Hematopoietic multipotent progenitor cell treated with erythropoietin and hydrocortisone succinate and interleukin-3 and kit ligand, for 8 days (in vitro differentiated cells): ENCODE results near the gene PDIA6.

Source experiments
- DNase-seq: peaks from one replicate; pipeline ENCODE4 v3.0.0-alpha.2; 2015

The PDIA6 gene, protein sequence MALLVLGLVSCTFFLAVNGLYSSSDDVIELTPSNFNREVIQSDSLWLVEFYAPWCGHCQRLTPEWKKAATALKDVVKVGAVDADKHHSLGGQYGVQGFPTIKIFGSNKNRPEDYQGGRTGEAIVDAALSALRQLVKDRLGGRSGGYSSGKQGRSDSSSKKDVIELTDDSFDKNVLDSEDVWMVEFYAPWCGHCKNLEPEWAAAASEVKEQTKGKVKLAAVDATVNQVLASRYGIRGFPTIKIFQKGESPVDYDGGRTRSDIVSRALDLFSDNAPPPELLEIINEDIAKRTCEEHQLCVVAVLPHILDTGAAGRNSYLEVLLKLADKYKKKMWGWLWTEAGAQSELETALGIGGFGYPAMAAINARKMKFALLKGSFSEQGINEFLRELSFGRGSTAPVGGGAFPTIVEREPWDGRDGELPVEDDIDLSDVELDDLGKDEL

DNA sequence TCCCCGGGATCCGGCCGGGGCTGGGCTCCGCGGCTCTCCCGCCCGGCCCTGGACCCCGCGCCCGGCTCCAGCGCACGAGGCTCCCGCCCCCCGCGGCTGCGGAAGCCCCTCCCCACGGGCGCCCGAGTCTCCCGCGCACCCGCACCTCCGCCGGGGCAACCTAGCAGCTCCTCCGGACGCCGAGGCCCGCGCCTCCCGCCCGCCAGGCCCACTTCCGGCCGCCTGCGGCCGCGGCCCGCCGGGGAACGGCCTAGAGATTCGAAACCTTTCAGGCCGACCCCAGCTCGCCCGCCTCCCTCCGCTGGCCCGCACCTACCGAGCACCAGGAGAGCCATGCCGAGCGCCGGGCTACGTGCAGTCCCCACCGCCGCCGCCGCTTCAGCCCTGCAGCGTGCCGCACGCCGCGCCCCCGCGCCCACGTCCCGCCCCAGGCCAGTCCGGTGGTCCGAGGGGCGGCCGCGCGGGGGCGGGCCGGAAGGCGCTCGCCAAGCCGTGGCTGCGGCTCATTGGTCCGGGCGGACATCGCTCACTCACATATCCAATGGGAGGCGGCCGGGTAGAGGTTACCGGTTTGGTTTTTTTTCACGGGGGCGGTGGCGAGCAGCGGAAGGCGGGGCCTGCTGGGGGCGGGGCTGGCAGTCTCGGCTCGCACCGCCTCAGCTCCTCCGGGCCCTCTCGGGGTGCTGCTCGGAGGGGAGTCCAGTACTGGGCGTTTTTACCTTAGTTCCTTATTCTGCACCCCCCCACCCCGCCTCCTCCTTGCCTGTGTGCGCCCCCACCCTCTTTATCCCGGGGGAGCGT is at the start of gene PDIA6:
Gene PDIA6, minus strand, starts transcription at position 424 of the 801 bp plus-strand sequence. Its CDS starts 89 bp downstream, at position 335.
- DNase-seq: peak; percentile 95

DNA sequence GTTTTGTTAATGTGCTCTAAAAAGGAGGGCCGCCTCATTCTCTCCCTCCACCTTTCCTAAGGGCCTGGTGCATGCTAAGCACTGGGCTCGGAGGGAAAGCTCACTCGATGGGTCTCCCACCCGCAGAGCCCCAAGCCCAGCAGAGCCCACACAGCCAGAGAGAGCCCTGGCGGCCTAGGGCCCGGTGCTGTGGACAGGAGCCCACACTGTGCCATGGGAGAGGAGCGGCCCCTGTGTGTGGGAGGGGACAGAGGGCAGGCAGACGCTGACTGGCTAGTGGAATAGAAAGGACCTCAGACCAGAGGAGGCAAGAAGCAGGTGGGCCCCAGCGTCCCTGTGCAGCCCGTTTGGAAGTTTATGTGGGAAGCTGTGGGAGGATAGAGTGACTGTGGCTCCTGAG is 49.7 kb upstream of the PDIA6 start:
- no peak for DNase-seq

DNA sequence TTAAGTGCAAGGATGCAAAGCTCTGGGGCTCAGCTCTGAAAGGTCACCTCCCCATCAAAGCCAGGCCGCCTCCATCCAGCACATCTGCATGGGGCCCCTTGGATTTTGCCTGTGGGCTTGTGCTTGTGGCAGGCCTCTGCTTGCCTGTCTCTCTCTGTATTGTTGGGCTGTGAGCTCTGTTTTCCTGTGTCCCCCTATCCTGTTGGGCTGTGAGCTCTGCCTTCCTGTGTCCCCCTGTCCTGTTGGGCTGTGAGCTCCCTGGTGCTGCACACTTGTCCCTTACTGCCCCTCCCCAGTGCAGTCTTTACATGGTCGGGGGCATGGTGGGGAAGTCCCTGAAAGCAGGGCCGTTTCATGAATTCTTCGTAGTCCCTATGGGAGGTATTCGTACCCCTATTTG is 49.2 kb upstream of the PDIA6 start:
- no peak for DNase-seq

DNA sequence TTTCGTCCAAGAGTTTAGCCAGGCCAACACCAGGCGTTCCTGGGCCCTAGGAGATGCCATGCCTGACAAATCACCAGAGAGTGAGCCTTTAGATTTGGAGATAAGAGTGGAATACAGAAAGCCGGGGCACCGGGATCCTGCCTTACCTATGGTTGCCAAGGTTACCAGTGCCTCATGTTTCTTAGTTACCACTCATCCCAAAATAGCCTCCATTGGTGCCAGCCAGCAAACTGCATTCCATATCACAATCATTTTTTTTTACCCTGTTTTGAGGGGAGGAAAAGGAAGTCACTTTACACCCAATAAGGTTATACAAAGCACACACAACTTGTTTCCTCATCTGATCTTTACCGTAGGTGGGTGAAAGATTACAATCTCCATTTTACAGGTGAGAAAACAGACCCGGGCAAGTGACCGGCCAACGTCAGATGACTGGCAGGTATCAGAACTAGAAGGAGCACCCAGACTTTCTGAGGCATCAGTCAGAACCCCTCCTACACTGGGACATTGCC is 48.3 kb upstream of the PDIA6 start:
- DNase-seq: no peak

DNA sequence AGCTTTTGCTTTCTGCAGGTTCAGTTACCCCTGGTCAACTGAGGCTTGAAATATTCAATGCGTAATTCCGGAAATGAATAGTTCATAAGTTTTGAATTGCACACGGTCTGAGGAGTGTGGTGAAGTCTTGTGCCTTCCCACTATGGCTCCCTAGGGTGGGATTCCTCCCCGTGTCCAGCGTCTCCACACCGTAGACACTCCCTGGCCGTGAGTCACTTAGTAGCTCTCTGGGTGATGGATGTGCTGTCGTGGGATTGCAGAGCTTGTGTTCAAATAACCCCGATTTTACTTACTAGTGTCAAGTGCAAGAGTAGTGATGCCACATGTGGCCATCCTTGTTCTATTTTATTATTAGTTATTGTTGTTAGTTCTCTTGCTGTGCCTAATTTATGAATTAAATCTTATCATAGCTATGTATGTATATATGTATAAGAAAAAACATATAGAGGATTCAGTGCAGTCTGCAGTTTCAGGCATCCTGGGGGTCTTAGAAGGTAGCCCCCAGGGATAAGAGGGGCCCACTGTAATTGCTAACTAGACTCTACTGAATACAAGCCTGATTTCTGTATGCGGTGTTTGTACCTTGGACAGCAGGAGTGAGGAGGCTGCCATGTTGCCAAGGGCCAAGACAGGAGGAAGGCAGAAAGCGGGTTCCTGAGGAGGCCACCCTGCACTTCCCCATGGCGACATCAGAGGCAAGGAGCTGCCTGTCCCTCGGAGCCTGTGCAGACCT is 47.7 kb upstream of the PDIA6 start:
- DNase-seq: no peak

DNA sequence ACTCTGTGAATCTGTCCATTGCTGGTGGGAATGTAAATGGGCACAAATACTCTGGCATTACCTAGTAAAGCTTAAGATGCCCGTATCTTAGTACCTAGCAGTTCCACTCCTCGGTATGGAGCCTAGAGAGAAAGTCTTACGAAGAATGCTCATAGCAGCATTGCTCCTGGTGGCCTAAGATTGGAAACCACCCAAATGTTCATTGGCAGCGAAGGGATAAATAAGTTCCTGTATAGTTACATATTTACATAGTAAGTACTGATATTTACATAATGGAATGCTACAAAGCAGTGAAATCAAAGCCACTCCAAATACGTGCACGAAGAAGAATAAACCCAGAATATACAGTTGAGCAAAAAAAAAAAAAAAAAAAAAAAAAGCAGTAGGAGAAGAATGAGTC is 46.7 kb upstream of the PDIA6 start:
- no peak for DNase-seq

DNA sequence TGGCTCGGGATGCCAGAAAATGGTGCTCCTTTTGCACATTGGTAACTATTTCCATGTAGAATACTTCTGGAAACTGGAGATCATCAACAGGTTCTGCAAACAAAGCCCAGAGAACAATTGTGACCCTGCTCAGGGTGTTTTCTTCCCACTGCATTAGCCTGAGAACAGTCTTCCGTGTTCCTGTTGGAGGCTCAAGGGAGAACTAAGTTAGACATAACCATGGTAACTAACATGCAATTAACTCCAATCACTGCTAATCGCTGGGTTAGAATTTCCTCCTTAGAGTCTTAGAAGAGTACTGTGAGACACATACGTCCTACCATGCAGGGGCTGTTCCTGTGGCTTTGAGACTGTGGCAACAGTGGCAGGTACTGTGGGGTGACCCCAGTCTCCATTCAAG is 36.0 kb upstream of the PDIA6 start:
- DNase-seq: no peak

DNA sequence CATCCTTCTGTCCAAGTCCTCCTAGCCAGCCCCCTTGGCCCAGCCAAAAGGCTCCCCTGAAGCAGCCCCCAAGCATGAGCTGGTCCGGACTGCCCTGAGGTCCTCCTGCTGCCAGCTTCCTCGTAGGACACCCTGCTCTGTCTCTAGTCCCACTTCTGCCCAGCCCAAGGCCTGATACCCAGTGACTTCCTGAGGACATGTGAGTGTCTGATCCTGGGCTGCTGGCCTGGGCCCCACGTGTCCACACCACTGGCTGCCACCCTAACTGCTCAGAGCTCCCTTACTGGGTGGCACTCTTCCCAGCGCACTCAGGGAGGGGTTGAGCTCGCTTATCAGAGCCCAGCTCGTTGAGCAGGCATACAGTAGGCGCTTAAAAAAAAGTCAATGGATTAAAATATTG is 34.4 kb upstream of the PDIA6 start:
- no peak for DNase-seq

DNA sequence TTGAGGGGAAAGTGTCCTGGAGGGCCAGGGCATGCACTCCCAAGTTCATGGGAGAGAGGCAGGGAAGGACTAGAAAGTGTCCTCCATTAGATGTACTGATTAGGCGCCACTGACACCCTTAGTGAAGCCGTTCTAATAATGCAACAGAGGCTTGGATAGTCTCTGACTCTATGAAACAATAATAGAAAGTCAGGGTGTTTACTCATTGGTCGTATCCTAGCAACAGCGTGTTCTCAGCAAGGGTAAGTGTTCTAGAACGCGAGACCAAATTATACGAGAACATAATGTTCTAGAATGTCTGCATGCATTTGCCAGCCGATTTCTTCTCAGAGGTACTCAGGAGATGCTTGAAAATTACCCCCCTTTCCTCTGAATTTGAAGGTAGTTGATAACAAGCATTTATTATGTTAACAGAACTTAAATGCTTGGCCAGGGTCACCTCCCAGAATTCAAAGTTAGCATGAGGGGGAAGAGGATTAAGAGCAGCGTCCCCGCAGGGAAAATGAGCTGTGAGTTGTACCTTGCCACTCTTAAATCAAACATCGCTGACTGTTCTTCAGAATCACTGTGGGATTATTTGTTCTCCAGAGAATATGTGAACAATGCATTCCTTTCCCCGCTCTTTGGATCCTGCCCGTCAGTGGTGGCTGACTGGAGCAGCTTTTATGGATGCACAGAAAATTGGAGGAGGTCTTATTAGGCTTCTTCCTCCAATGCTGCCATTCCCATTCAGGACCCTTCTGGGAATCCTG is 33.7 kb upstream of the PDIA6 start:
- DNase-seq: no peak

DNA sequence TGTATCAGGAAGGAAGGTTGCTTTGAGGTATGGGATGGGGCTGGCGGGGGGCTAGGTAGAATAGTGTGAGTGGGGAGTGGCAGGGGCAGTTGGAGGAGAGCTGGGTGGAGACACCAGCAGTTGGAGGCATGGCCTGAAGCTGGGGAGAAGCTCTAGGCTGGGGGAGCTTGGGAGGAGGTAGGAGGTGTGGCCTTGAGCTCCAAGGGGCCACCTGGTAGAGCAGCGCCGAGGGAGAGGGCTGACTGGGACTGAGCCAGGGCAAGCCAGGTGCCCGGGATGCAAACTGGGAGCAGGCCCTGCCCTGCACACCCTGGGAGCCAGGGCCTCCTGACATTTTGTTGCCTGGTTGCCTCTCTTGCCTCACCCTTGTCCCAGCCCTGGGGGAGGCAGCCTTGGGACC is 33.1 kb upstream of the PDIA6 start:
- DNase-seq: no peak

DNA sequence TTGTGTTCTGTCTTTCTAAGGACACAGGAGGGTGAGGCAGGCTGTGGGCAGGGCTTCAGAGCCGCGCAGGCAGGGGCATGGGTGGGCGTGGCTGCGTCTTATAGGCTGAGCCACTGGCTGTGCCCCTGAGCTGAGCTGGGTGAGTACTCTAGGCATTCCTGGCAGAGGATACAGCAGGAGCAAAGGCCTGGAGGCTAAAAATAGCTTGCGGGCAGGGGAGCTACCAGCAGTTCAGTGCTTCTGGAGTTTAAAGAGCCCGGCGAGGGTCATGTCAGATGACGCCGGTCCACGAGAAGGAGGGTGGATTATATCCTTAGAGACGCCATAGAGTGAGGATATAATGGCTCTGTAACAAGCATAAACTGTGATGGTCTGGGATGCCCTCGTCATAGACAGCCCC is 31.5 kb upstream of the PDIA6 start:
- DNase-seq: peak; percentile 8

DNA sequence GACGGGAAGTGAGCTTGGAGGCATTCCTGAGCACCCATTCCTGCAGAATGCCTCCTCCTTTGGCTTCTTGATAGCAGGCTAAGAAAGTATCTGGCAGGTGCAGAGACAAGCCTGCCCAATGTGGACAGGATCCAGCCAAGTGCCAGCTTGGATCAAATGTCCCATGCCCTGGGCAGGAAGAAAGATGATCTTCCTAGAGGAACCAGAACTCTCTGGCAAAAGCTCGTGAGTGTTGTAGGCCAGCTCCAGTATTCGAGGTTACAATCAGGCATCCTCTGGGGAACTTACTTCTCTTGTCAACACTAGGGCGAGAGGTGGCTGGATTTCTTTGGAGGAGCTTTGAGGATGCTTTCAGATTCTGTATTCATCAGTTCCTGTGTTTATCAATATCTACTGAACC is 29.9 kb upstream of the PDIA6 start:
- DNase-seq: no peak

DNA sequence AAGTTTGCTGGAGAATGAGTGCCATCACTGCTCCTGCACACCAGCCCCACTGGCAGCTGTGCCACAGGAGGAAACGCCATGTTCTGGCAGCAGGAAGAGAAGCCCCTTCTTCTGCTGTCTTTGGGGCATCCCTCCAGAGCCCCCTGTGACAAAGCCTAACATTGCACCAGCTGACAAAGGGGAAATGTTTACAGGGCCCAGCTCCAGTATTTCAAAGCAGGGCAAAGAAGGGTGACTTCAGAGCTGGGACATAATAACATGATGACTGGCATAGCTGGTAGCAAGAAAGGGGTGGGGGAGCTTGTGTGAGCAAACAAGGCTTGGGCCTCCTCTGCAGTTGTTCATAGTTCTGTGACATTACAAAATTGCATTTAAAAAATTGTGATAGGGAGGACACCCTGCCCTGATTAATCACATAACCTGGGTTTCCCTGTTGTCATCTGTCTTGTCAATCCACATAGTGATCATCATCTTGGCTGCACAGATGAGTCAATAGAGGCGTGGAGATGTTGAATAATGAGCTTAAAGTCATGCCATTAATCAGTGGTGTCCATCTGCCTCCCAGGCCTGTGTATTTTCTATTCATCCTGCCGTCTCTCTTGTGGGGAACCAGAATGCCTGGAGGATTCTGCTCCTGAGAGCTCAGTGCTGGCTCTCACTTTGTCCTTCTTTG is 29.1 kb upstream of the PDIA6 start:
- DNase-seq: no peak

DNA sequence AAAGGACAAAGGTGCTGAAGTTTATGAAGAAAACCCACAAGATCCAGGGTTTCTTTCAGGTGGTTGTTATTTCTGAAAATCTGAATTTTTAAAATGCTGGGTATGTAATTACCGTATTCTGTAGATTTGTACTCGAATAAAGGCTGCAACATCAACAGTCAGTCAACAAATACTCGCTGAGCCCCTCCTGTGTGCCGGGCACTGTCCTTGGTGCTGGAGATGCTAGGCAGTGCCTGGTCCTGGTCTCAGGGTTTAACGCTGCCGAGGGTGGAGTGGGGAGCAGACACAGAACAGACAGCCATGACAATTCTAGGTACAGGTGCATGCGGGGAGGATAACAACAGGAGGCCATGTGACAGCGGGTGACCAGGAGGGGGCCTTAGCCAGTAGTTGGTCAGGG is 27.2 kb upstream of the PDIA6 start:
- DNase-seq: no peak

DNA sequence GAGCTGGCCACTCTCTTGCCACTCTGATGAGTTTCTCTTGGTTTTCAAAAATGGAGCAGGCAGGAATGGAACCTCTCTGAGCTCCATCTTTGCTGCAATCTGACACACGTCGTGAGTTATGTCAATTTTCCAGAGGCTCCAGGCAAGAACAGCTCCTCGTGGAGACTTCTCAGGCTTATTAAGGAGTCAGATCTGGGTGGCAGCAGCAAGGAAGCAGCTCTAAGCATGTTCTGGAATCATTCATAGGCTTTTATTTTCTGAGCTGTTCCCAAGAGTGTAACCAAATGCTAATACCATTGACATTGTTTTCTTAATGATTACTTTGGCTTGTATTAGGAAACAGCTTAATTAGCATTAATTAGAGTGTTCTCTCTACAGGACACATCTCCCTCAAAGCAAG is 26.1 kb upstream of the PDIA6 start:
- DNase-seq: no peak

DNA sequence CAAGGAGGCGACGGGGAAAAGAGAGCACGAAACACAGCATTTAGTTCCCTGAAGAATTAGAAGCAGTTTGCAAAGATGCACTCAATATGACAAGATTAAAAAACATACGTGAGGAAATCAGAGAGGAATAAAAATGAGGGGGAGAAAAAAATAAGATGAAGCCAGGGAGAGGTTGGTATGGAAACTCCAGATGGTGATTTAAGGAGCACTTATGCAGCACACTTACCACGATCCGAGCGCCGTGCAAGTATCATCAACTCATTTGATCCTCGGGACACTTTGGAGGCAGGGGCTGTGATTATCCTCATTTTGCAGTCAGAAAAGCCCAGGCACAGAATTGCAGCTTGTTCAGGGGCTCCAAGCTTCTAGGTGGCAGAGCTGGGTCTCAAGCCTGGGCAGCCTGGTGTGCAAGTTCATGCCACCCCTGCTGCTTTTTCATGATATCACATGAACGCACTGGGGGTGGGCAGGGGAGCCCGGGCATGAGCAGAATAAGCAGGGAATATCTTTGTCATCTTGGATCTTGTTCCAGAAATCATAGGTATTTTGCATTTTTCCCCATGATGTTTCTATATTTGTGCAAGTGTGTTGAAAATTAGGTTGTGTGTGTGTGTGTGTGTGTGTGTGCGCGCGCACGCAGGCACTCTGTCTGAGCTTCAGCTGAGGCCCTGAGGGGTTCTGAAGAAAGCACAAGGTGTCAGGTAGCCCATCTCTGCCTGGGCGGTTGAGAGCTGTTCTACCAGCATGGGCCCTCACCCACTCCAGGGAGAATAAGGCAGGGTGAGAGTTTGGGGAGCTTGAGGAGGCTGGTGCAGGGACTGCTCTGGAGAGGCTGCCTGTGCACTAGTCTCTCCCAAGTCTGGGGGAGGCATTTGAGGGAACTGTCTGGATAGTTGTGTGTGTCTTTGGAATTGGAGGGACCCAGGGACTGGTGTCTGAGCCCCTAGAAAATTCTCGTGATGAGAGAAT is 25.0 kb upstream of the PDIA6 start:
- DNase-seq: no peak

DNA sequence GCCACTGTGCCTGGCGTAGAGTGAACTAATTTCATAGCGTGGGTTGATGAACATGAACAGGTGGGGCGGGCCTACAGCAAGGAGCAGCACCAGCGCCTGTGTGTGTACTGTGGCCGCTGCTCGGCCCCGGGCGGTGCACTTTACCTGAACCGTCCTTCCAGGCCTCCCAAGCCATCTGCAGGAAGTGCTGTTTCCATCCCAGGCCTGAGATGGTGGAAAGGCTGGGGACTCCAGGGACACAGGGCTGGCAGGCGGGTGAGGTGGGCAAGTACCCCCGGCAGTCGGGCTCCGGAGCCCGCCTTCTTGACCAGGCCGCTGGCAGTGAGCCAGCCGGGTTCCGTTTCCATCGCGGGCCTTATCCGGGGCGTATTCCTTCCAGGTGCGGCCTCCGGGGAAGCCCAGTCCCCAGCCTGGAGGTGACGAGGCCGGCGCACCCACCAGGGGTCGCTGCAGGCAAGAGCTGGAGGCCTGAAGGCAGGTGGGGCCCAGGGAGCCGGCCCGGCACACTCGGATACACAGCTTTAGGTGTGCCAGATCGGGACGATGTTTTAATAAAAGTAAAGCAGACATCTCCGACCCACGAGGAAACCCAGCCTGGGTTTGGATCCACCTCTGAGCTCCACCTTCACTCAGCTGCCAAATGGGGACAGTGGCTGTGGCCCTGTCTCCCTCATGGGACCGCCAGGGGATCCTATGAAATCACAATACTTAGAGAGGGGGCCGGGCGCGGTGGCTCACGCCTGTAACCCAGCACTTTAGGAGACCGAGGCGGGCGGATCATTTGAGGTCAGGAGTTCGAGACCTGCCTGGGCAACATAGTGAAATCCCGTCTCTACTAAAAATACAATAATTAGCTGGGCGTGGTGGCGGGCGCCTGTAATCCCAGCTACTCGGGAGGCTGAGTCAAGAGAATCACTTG is 22.7 kb upstream of the PDIA6 start:
- peak; percentile 46 for DNase-seq

DNA sequence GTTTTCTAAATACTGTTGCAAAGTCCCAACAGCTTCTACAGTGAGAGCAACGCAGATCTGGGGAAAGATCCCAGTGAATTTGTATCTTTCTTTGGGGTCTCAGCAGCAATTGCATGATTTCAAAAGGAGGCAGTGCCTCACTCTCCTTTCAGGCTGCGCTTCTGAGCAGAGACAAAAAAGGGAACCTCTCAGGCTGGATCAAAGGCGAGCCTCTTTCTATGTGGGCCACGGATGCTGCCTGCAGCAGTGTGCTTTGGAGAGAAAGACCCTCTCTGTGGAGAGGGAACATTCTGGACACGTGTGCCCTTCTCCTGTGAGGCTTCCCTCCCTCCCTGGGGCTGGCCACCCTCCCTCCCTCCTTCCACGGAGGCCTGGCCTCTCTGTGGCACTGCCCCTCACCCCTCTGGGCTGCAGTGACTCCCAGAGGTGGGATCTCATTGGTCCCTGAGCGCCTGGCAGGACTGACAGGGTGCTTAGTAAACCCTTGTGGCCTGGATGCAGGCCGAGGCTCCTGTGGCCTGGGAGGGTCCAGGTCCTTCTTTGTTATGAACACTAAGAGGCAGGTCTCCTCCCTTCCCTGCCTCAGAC is 21.6 kb upstream of the PDIA6 start:
- no peak for DNase-seq

DNA sequence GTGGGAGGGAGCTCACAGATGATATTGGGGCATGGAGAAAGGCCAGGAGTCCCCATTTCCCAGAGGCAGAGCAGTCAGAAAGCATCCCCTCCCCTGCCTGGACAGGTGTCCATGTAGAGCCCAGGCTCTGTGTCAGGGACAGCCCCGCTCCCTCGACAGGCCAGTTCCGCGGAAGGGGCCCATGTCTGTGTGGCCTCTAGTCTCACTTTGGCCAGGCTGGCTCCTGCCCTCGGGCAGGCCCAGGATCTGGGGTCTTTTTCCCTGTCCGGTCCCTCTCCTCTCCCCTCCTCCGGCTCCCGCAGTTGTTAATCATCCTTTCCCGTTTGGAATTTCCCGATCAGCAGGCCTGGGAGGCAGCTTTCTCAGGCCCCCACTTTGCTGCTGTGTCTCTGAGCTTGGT is 20.4 kb upstream of the PDIA6 start:
- DNase-seq: no peak
